Thyroid gland (tissue), 4 donors: ENCODE measurements around the gene L3MBTL4.

ENCODE experiments used
- POLR2A ChIP-seq, 2 donors: fragments of 450-650 bp; IDR thresholded peaks; one replicate each; pipeline ENCODE4 v1.6.1; 2017; ENCODE audit warnings: antibody characterized with exemption in 2 of 2, mild to moderate bottlenecking in 2 of 2, moderate library complexity in 1 of 2
- TF ChIP-seq, protein P1 (sequence below), 6 experiments: fragments of 200-600 bp in 3 of 6; fragments of 450-650 bp in 3 of 6; sonication (generic) in 3 of 6; IDR thresholded peaks; one replicate each; pipeline ENCODE4 v1.5.1; 2016 to 2019; ENCODE audit warnings: antibody characterized with exemption in 6 of 6, mild to moderate bottlenecking in 2 of 6, inconsistent platforms in 1 of 6, moderate library complexity in 1 of 6

DNA sequence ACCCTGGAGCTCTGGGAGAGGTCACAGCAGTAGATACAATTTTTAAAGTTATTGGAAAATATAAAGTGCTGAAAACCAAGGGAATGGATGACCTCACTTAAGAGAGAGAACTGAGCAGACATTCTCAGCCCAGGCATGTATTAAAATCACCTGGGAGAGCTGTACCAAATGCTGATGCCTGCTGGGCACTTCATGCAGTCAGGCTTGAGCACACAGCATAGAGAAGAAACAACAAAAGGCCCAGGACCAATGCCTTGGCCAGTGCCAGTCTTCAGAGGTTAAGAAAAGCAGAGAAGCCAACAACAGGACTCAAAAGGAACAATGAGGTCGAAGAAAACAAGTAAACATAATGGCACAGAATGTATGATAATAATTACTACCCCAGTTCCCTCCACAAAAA, 211.8 kb downstream of the L3MBTL4 start:
- TF ChIP-seq, protein P1, sequence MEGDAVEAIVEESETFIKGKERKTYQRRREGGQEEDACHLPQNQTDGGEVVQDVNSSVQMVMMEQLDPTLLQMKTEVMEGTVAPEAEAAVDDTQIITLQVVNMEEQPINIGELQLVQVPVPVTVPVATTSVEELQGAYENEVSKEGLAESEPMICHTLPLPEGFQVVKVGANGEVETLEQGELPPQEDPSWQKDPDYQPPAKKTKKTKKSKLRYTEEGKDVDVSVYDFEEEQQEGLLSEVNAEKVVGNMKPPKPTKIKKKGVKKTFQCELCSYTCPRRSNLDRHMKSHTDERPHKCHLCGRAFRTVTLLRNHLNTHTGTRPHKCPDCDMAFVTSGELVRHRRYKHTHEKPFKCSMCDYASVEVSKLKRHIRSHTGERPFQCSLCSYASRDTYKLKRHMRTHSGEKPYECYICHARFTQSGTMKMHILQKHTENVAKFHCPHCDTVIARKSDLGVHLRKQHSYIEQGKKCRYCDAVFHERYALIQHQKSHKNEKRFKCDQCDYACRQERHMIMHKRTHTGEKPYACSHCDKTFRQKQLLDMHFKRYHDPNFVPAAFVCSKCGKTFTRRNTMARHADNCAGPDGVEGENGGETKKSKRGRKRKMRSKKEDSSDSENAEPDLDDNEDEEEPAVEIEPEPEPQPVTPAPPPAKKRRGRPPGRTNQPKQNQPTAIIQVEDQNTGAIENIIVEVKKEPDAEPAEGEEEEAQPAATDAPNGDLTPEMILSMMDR (IDR thresholded peaks at IDR 0.05): no peak
- no peak for TF ChIP-seq POLR2A (IDR thresholded peaks at IDR 0.05)
